Anterior cingulate cortex (tissue), 58 donors: ENCODE measurements around the gene SLC38A2.
A peak's percentile ranks its signal among the peaks of the same experiment; 100 is the strongest.
"Not testable (repeated sequence)": the region's sequence is repeated elsewhere in the genome, so short reads cannot be mapped to it uniquely, and the experiment has no call there.

ENCODE experiments used
- DNase-seq, 58 donors: peaks; one replicate each; lab custom pipeline; 2025; lab: John Stamatoyannopoulos, UW

SLC38A2 gene

DNA sequence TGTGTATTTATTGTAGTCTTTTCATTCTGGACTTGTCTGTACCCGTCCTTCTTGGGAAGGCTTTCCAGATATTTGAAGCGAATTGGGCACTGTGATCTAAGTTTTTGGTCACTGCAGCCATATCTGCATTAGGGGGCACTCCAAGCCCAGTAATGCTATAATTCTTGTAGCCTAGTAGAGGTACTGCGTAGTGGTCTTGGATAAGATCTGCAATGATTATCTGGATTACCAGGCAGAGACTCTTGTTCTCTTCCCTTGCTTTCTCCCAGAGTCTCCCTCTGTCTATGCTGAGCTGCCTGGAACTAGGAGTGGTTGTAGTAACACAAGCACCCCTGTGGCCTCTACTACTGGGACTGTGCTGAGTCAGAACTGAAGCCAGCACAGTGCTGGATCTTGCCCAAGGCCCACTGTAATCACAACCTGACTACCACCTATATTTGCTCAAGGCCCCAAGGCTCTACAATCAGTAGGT is 30.0 kb downstream of the SLC38A2 start:
- DNase-seq = peak in 13 of 58 donors; percentile 0 to 19 (median 4)

GRCh38 chr12:46339051-46339450 is 33.5 kb downstream of the SLC38A2 start:
- no peak for DNase-seq

DNA sequence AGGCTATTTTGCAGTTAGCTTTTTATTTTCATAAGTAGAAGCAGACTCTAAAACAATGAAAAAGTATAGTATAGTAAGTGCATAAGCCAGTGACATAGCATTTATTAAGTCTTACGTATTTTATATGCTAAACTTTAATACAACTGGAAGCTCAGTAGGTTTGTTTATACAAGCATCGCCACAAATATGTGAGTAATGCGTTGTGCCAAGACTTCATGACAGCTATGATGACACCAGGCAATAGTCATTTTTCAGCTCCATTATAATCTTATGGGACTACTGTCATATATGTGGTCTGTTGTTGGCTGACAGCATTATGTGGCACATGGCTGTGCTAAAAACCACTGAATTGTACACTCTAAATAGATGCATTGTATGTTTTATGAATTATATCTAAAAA is 40.3 kb downstream of the SLC38A2 start:
- DNase-seq = no peak

- DNase-seq = not testable (repeated sequence)
Measured at GRCh38 chr12:46325075-46325474, 47.5 kb downstream of the SLC38A2 start.

- no peak for DNase-seq
Measured at GRCh38 chr12:46320731-46321130, 51.8 kb downstream of the SLC38A2 start.

DNA sequence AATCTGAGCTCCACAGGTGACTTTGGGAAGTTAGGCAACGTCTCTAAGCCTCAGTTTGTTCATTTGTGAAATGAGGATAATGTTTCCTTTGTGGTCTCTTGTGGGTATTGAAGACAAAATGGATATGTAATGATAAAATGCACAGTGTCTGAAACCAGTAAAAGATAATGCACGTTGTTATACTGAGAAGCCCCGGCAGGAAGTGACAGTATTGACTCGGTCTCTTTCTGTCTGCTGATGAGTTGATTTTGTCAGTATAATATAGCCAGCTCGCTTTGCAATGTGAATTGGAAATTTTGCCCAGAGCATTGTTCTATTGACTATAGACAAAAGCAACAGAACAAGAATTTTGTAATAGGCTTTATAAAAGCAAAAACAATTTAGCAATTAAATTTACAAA is 54.5 kb downstream of the SLC38A2 start:
- DNase-seq = no peak
